B cell (primary cell): Measurements from ENCODE around the gene GRID1. TPM values are rescaled to one million over a fixed set of nuclear protein-coding genes. Genes with fewer than 3 reads are reported as not detected.

Experiments
- ATAC-seq: fragments of 200-7000 bp; cut with Tn5 transposase; one replicate; pipeline ENCODE4 v1.10.0; 2021; ENCODE audit warnings: low read depth, mild to moderate bottlenecking, moderate number of reproducible peaks, moderate library complexity
- CTCF ChIA-PET: fragments of 350-600 bp; sonication (Branson Sonifier 250); formaldehyde crosslinking; loops from one replicate; lab custom pipeline; 2021; ENCODE audit warnings: antibody characterized with exemption, inconsistent platforms; lab: Charles Lee
- POLR2A ChIA-PET: fragments of 350-600 bp; sonication (Branson Sonifier 250); formaldehyde crosslinking; loops from one replicate; lab custom pipeline; 2021; ENCODE audit warnings: antibody characterized with exemption; lab: Charles Lee
- DNase-seq: peaks from one replicate; pipeline ENCODE4 v3.0.0; 2013
- H2AFZ ChIP-seq: 2 replicates; pipeline ENCODE4 v1.6.1; 2012; ENCODE audit warnings: mild to moderate bottlenecking, low read depth, low read length; ENCODE audit not compliant: insufficient read depth, poor library complexity, severe bottlenecking
- H3K27ac ChIP-seq, 2 donors: 1 replicate in 1 of 2; 2 replicates in 1 of 2; pipeline ENCODE4 v1.5.1; 2012 to 2013; ENCODE audit warnings: low read length in 2 of 2, mild to moderate bottlenecking in 2 of 2, moderate library complexity in 1 of 2
- H3K27me3 ChIP-seq, 4 experiments: fragments of 200-600 bp in 1 of 4; sonication (generic) in 1 of 4; replicated peaks in 1 of 4; 1 replicate in 2 of 4; 2 replicates in 2 of 4; pipeline versions ENCODE4 v1.6.1 to v1.7.0; 2013 to 2016; ENCODE audit warnings: low read length in 3 of 4, mild to moderate bottlenecking in 2 of 4, mixed read lengths in 1 of 4, moderate library complexity in 1 of 4; ENCODE audit not compliant: insufficient read depth in 4 of 4, control insufficient read depth in 3 of 4; ENCODE audit errors: control extremely low read depth in 1 of 4
- H3K36me3 ChIP-seq, 2 experiments: replicated peaks in 1 of 2; 1 replicate in 1 of 2; 2 replicates in 1 of 2; pipeline versions ENCODE4 v1.6.1 to v1.7.1; 2013; ENCODE audit warnings: low read length in 1 of 2; ENCODE audit not compliant: insufficient read depth in 2 of 2, control insufficient read depth in 1 of 2; ENCODE audit errors: control extremely low read depth in 1 of 2, extremely low read depth in 1 of 2
- H3K4me1 ChIP-seq, 2 donors: fragments of 200-600 bp in 1 of 2; sonication (generic) in 1 of 2; 1 replicate in 1 of 2; 2 replicates in 1 of 2; pipeline versions ENCODE4 v1.5.1 to v1.6.1; 2013 to 2017; ENCODE audit warnings: low read length in 2 of 2; ENCODE audit not compliant: control insufficient read depth in 2 of 2, insufficient read depth in 2 of 2
- H3K4me2 ChIP-seq: replicated peaks from 2 replicates; pipeline ENCODE3; 2012; ENCODE audit warnings: mild to moderate bottlenecking, low read depth, low read length; ENCODE audit not compliant: poor library complexity, severe bottlenecking
- H3K4me3 ChIP-seq, 5 experiments: fragments of 200-600 bp in 1 of 5; sonication (generic) in 1 of 5; 1 replicate in 3 of 5; 2 replicates in 2 of 5; pipeline versions ENCODE4 v1.5.1 to v1.7.0; 2011 to 2016; ENCODE audit warnings: low read length in 4 of 5, mild to moderate bottlenecking in 4 of 5, low read depth in 2 of 5, control low read depth in 1 of 5, moderate library complexity in 1 of 5; ENCODE audit not compliant: insufficient read depth in 1 of 5; ENCODE audit errors: control extremely low read depth in 1 of 5, extremely low read depth in 1 of 5
- H3K79me2 ChIP-seq: fragments of 200-600 bp; sonication (generic); one replicate; pipeline ENCODE4 v1.6.0; 2016; ENCODE audit warnings: low read length; ENCODE audit not compliant: control insufficient read depth, insufficient read depth
- H3K9ac ChIP-seq: fragments of 200-600 bp; sonication (generic); 2 replicates; pipeline ENCODE4 v1.6.1; 2017; ENCODE audit warnings: mild to moderate bottlenecking, low read length, moderate library complexity
- H3K9me3 ChIP-seq, 3 donors: one replicate each; pipeline versions ENCODE4 v1.6.1 to v1.7.1; 2013; ENCODE audit warnings: low read length in 2 of 3; ENCODE audit not compliant: control insufficient read depth in 2 of 3, insufficient read depth in 1 of 3; ENCODE audit errors: control extremely low read depth in 1 of 3
- H4K20me1 ChIP-seq: 2 replicates; pipeline ENCODE4 v1.6.0; 2012; ENCODE audit warnings: mild to moderate bottlenecking, low read length; ENCODE audit not compliant: insufficient read depth, control insufficient read depth, poor library complexity, severe bottlenecking
- H3K27ac Mint-ChIP-seq: one replicate; pipeline ENCODE4 v1.8.0; 2021; ENCODE audit warnings: mixed read lengths
- H3K27me3 Mint-ChIP-seq: one replicate; pipeline ENCODE4 v1.8.0; 2021; ENCODE audit warnings: mixed read lengths
- H3K4me1 Mint-ChIP-seq: one replicate; pipeline ENCODE4 v1.8.0; 2021; ENCODE audit warnings: mixed read lengths
- H3K4me3 Mint-ChIP-seq: one replicate; pipeline ENCODE4 v1.8.0; 2021; ENCODE audit warnings: mixed read lengths
- H3K9me3 Mint-ChIP-seq: one replicate; pipeline ENCODE4 v1.8.0; 2022; ENCODE audit warnings: mixed read lengths; ENCODE audit not compliant: insufficient read depth
- CTCF ChIP-seq: fragments of 200-600 bp; IDR thresholded peaks from one replicate; pipeline ENCODE4 v1.8.0; 2022; ENCODE audit warnings: antibody characterized with exemption, mild to moderate bottlenecking
- EZH2 ChIP-seq: IDR thresholded peaks from 2 replicates; pipeline ENCODE4 v1.6.1; 2012; ENCODE audit warnings: borderline replicate concordance, low read depth, mild to moderate bottlenecking, moderate library complexity, low read length; ENCODE audit not compliant: insufficient read depth, poor library complexity, severe bottlenecking
- WGBS: methylation state at CpG from one replicate; pipeline ENCODE4 v1.1.5; 2013; ENCODE audit warnings: missing lambda C conversion rate; ENCODE audit not compliant: insufficient coverage; 5-methylcytosine and 5-hydroxymethylcytosine counted together
- intact Hi-C: fragments of 100-400 bp; cut with micrococcal nuclease; formaldehyde crosslinking; loops from one replicate; pipeline ENCODE4 v1.10.0; 2022
- polyA plus RNA-seq: library from polyadenylated mRNA; depleted of rRNA; stranded (reverse); fragments of >200 nt; gene quantifications from 2 replicates; pipeline ENCODE4 v1.2.3, GENCODE V29; 2012
- total RNA-seq, 2 donors: library from RNA; stranded (reverse); fragments of 120-200 nt in 1 of 2; gene quantifications; 1 replicate in 1 of 2; 2 replicates in 1 of 2; pipeline versions ENCODE4 v1.2.3 to v1.2.4, GENCODE V29; 2013 to 2022

The GRID1 gene
- total and polyA plus RNA-seq, 2 donors (not counting 1 experiment from before 2014, with no cell fraction given): not detected

DNA sequence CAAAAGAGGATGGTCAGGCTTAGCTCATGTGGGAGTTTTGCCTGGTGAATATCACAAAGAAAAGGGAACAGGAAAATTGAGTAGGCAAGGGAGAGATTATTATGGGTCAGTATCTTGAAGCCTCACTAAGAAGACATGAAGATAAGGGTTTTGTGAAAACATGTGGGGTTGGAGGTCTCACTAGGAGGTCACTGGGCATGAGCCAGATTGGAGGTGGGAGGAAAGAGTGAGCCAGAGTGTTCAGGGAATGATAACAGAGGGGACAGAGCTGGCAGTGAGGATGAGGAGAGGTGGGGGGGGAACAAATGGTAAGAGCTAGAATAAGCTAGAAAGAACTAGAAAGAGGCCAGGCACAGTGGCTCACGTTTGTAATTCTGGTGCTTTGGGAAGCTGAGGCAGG is 374.3 kb downstream of the GRID1 start:
- Histone ChIP-seq H3K79me2 (no peaks in the 10 kb centered on the region), H2AFZ (no peak overlapping the region), H3K4me3 (no peak overlapping the region), H3K4me1 (no peaks in the 10 kb centered on the region), H3K4me2 (no peak overlapping the region), H3K9ac (no peak overlapping the region), H3K27ac (no peak overlapping the region), H3K9me3 (no peaks in the 10 kb centered on the region), H4K20me1 (no peaks in the 10 kb centered on the region), H3K27me3 (peaks cover 0 to 17% (median 8%) of the 10 kb centered on the region in 4 experiments), H3K36me3 (no peaks in the 10 kb centered on the region)
- DNase-seq (no peak), ATAC-seq (no peak)
- ChIA-PET CTCF (no interaction called here), POLR2A (no interaction called here)
- Mint-ChIP-seq H3K27me3 (peaks cover 19% of the 10 kb centered on the region), H3K27ac (no peak overlapping the region), H3K4me3 (no peak overlapping the region), H3K4me1 (no peaks in the 10 kb centered on the region), H3K9me3 (no peaks in the 10 kb centered on the region)
- 38% methylated on average over 1 of the region's 1 CpG for WGBS
- TF ChIP-seq EZH2 (no peak), CTCF (no peak)
- intact Hi-C loops: no loop called here

DNA sequence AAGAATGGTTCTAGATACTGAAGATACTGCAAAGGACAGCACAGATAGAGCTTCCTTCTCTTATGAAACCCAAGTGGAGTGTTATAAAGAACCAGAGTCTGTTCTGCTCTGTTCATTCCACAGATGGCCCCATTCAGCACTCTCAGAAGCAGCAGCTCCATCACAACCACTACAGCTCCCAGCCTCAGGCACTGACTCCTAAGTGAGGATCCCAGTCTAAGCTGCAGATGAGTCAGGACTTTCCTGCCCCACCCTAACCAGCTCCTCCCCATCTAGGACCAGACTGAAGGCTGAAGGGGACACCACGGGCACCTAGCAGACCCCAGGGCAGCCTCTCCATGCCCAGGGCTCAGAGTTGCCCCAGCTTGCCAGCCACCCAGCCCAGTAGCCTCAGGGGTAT is 379.8 kb downstream of the GRID1 start:
- ATAC-seq: no peak
- Mint-ChIP-seq H3K9me3 (no peaks in the 10 kb centered on the region), H3K4me1 (no peaks in the 10 kb centered on the region), H3K27ac (no peak overlapping the region), H3K4me3 (no peak overlapping the region), H3K27me3 (peaks cover 25% of the 10 kb centered on the region)
- peaks cover 0 to 8% (median 2%) of the 10 kb centered on the region in 4 experiments for H3K27me3 ChIP-seq
- no peaks in the 10 kb centered on the region for H4K20me1 ChIP-seq
- no peak for DNase-seq
- H3K4me1 ChIP-seq: no peaks in the 10 kb centered on the region
- ChIA-PET CTCF (no interaction called here), POLR2A (no interaction called here)
- no peak overlapping the region for H3K9ac ChIP-seq
- H3K79me2 ChIP-seq: no peaks in the 10 kb centered on the region
- intact Hi-C loops: no loop called here
- TF ChIP-seq EZH2 (no peak), CTCF (no peak)
- no peaks in the 10 kb centered on the region for H3K36me3 ChIP-seq
- H3K4me2 ChIP-seq: no peak overlapping the region
- H2AFZ ChIP-seq: no peak overlapping the region
- H3K4me3 ChIP-seq: no peak overlapping the region
- H3K9me3 ChIP-seq: no peaks in the 10 kb centered on the region
- no peak overlapping the region for H3K27ac ChIP-seq
- whole genome bisulfite sequencing: 84% methylated on average over 1 of the region's 1 CpG
